ENCODE measurements around the gene CEP164.

The CEP164 gene

DNA sequence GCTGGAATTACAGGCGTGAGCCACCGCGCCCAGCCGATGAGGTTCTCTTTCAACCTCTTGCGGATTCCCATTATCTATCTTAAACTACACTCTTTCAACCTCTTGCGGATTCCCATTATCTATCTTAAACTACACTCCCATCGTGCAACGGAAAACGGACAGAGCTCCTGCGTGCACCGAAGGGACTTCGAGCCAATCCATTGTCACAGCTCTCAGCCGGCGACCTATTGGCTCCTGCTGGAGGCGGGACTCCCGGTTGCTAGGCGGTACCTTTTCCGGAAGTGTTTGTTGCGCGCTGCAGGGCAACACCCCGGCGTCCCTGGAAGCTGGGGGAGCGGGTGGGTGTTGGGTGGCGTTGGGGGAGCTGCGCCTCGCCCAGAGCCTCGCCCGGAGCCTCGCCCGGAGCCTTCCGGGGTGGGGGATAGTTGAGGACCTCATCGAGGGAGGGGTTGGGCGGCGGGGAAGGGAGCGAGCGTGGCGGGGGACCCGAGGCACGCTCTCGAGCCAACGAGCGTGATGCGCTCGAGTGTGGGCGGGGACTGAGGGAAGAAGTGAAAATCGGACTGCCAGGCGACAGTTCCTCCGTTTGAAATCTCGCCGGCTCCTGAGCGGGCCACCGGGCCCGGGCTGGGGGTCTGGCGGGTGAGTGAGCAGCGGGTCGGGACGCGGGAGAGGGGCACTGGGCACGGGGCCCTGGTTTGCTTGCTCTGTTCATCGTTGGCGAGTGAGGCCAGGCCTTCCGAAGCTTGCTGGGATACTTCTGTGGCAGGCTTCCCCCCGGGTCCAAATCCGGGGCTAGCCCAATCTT lies at the start of gene CEP164:
CEP164 (plus strand) TSS at position 288 of the 808 bp plus-strand sequence. CDS start 10,733 bp downstream, outside the sequence.
- FAIRE-seq = peak; percentile 98

DNA sequence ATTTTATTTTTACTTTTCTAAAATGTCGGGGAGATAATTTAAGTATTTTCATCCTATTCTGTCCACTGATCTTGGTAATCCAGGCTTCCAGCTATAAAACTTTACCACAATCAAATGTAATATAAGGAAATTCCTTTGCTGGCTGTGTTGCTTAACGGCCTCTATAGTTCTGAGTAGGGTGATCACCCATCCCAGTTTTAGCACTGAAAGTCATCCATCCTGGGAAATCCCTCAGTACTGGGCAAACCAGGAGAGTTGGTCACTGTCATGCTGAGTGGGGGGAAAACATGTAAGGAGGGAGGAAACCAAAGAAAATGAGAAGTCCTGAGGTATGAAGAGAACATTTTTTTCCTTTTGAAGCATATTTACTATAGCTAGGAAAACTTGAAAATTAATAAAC lies 49.3 kb upstream of the CEP164 start:
- no peak for FAIRE-seq

DNA sequence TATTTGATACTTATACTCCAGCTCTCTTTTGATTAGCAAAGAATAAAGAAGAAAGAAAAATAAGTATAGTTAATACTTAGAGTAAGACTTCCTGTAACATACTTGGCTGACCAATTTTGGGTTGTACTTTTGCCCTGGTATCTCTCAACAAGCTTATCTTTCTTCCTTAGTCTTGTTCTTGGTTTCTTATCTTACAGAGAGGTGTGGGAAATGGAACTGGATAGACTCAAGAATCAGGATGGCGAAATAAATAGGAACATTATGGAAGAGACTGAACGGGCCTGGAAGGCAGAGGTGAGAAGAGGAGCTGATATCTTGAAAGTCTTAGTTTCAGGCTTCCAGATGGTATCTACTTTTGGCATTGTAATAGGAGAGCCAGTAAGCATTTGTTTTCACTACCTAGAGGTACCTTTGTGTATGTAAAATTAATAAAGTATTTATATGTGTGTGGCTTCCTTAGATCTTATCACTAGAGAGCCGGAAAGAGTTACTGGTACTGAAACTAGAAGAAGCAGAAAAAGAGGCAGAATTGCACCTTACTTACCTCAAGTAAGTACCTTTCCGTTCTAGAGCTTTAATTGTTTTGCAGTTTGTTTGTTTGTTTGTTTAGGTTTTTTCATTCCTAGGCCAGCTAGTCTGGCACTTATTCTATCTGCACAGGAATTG lies 47.8 kb upstream of the CEP164 start:
- FAIRE-seq = no peak

DNA sequence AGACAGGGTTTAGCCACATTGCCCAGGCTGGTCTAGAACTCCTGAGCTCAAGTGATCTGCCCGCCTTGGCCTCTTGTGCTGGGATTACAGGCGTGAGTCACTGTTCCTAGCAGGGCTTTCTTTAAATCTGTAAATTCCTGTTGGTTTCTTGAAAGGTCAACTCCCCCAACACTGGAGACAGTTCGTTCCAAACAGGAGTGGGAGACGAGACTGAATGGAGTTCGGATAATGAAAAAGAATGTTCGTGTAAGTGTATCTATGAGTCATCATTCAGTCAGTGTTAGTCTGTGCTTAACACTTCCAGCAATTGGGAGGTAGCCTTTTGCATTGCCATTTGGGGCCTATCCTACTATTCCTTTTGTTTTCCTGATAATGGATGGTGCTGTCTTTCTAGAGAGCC lies 46.5 kb upstream of the CEP164 start:
- FAIRE-seq = no peak

DNA sequence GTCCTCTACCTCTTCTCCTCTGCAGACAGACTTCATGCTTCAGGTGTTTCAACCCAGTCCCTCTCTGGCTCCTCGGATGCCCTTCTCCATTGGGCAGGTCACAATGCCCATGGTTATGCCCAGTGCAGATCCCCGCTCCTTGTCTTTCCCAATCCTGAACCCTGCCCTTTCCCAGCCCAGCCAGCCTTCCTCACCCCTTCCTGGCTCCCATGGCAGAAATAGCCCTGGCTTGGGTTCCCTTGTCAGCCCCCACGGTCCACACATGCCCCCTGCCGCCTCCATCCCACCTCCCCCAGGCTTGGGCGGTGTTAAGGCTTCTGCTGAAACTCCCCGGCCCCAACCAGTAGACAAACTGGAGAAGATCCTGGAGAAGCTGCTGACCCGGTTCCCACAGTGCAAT lies 45.8 kb upstream of the CEP164 start:
- no peak for FAIRE-seq

DNA sequence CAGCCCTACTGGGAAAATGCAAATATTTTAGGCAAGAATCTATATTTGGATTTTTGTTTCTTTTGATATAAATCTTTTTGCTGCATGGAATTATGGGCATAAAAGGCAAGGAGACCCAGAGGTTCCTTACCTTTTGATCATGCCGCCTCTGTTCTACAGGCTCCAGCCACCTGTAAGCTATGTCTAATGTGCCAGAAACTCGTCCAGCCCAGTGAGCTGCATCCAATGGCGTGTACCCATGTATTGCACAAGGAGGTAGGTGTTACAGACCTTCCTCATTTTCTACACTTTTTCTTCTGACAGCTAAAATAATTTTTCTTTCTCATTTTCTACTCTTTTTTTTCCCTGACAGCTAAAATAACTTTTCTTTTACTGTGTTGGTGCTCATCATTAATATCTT lies 44.7 kb upstream of the CEP164 start:
- FAIRE-seq = no peak

DNA sequence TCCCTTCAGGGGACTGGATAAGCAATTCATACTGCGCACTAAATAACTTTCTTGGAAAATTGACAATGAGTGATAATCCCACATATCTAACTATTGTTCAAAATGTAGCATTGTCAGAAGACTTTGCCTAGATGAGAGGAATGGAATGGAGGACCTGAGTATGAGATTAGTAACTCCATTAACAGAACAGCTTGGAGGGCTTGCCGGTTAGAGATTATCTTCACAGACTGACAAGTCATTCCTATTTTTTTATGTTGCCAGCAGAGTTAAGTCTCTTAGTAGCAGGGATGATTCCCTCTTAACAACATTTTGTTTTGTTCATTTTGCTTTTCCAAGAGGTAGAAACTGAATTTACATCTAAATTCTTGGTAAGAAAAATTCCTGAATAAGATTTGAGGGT lies 43.6 kb upstream of the CEP164 start:
- no peak for FAIRE-seq

DNA sequence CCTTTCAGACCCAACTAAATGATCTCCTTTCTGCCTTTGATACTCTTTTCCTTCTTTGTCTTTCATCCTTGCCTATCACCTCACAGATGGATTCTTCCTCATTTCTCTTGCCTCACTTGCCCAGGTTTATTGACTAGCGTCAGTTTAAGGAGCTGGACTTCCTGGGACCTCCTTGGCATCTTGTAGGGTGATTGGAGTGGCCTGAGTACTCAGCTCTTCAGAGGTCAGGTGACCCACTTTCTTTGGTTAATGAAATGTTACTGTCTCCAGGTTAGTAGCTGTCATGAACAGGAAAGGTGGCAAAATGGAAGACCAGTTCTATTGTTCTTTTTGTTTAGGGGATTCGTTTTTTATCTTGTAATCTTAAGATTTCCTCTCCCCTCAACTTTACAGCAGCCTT lies 41.1 kb upstream of the CEP164 start:
- FAIRE-seq = no peak

DNA sequence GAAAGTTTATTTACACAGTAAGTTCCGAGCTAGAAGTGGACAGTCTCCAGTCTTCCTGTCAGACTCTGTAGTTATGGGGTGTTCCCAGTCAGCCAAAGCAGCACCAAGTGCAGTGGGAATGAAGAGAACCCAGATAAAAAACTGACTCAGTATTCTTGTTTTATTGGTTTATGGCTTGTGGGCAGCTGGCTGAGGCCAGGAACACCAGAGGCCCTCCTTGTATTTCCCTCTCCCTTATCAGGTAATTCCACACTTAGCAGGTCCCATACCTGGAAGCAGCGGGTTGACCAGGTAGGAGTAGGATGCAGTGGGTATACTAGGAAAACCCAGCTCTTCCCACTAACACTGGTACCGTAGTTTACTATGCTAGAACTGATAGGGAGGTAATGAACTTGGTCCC lies 40.0 kb upstream of the CEP164 start:
- FAIRE-seq = no peak

DNA sequence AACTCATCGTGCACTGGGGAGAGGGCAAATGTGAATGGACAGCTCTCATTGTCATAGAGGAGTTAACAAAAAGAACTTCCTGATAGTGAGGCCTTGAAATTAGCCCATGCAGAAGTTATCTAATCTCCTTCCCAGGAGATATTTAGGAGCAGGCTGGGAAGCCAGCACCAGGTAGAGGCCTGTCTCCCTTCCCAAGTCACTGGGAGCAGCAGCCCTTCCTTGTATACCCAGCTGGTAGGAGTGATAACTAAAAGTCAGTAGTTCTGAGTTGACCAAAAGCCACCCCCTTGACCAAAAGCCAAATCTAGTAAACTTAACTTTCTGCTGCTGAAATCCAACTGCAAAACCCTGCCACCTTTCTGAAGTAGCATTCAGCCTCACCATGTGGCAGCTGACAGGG lies 37.9 kb upstream of the CEP164 start:
- no peak for FAIRE-seq

DNA sequence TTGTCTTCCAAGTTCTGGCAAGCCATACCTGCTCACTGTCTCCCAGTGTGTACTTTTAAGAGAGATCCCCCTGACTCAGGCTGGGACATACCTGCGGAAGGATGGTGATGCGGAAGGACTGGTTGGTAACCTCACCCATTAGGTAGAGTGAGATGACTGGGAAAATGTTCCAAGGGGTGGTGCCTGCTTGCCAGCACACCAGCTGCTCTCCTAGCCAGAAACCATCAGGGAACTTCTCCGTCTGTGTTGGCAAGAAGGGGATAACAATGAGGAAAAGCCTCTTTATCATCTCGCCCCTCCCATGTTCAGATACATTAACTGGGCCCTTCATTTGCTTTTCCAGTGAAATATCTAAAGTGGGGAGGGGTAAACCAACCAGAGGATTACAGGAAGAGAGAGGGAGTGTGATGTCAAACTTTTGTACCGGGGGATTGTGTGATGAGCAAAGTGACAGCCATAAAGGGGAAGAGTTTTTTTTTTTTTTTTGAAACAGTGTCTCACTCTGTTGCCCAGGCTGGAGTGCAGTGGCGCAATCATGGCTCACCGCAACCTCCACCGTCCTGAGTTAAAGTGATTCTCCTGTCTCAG lies 36.8 kb upstream of the CEP164 start, which contains the start of gene BACE1-AS:
BACE1-AS (plus strand) TSS at position 538 of the 588 bp plus-strand sequence.
- no peak for FAIRE-seq

DNA sequence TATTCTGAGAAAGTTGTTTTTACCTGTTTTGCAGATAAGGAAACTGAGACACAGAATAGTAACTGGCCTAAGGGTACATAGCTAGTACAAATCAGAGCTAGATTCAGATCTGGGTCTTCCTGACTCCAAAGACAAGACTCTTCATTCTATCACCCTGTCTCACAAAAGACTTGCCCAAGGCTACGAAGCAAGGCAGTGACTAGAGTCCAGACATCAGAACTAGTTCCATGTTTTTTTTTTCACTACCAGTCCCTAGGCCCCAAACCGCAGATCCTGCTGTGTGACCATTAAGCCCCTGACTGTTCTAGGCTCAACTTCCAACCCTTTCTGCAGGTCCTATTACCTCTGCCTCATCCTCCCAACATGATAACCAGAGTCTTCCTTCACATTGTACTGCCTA lies 35.0 kb upstream of the CEP164 start:
- FAIRE-seq = no peak

DNA sequence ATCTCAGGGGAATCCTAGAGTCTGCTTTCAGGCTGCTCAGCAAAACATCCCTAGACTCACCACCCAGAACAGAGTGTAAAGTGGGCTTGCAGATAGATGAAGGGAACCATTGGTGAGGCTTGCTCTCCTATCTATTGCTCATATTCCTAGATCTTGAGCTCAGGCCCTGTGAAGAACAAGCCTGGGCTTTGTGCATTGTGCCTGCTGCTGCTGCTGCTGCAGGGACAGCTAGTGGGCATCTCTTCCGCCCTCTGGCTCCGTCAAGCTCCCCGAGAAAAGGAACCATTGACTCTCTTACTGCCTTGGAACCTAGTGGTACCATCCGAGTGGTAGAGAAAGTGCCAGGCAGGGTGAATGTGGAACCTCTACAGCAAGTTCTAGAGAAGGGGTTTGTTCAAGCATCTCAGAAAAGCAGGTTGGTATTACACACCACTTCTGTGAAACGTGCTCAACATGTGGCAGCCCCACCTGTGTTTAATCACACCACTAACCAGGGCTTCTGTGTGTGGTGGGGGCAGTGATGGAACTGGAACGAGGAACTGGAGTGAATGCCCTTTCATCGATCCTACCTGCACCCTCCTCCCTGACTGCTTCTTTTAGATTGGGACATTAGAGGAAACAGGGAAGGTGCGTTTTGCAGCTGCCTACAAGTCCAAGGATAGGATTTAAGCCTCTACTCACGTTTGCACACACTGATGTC lies 32.1 kb upstream of the CEP164 start:
- FAIRE-seq = no peak

DNA sequence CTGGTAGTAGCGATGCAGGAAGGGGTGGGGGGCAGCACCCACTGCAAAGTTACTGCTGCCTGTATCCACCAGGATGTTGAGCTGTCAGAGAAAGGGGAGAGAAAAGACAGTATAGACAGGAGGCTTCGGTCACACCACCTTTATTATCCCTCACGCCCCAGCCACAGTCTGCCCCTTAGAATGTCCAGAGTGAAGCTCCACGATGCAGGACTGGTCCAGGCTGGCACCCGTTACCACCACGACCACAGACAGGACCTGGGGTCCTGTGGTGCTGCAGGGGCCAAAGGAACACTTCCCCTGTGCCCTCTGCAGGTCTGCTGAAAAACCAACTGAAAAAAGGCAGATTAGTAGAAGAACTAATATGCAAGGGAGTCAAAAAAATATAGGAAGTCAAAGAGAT lies 30.8 kb upstream of the CEP164 start:
- no peak for FAIRE-seq

DNA sequence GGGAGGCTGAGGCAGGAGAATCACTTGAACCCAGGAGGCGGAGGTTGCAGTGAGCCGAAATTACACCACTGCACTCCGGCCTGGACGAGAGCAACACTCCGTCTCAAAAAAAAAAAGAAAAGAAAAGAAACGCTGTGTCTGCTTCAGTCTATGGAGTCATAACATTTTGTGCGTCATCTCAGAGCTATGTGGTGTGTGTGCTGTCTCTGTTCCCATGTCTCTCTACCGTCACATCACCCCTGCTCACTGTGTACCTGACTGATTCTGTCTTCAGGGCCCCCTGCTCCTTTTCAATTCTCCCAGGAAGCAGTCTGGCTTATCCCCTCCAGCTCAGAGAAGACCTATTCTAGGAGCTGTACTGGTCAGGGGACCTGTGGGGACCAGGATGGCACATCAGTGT lies 29.5 kb upstream of the CEP164 start:
- FAIRE-seq = no peak

DNA sequence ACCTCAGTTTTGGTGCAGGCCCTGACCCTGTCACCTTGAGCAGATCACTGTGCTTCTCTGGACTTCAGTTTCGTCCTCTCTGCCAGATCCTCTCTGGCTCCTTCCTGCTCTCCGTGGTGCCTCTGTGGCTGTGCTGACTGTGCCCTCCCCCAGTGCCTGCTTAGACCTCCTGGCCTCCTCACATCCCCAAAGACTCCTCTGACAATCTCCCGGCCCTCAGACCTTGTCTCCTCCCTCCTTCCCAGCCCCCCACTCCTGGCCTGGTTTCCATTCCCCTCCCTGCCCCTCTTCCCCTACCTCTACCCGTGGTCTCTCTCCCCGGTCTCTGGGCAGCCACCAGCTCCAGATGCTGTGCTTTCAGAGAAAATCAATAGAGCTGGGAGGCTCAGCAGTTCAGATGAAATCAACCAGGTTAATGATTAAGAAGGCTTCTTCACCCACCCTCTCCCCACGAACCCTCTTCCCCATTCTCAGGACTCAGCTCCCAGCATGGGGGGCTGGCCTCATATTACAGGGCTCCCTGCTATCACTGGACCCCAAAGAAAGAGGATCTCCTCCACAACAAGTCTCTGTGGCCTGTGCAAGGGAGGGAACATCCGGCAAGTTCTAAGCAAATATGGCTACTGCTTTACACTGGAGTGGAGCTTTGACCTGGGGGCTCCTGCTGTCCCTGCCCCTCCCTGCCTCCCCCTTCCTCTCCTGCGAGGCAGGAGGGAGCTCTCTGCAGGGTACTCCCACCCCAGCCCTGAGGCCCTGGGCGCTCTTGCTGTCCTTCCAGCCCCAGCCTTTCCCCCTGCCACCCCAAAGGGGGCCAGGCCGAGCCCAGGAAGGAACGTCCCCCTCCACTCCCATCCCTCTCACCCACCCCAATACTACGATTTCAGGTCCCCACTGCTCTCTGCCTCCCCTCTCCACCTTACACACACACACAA lies 28.0 kb upstream of the CEP164 start:
- no peak for FAIRE-seq

DNA sequence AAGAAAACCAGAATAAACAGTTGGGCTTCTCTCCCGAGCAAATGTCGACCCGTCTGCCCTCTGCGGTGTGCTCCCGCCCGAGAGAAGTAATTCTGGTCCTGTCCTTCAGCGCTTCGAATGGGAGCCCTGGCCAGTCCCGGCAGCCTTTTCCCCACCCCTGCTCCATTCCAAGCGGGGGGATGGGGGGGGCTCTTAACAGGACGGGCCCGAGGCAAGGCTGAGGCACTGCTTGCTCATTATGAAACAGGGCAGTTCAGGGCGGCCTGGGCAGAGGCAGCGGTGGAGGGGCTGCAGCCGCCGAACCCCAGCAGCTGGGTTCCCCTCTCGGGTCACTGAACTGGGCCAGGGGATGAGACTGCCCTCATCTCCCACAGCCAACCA lies 27.4 kb upstream of the CEP164 start:
- FAIRE-seq = no peak

DNA sequence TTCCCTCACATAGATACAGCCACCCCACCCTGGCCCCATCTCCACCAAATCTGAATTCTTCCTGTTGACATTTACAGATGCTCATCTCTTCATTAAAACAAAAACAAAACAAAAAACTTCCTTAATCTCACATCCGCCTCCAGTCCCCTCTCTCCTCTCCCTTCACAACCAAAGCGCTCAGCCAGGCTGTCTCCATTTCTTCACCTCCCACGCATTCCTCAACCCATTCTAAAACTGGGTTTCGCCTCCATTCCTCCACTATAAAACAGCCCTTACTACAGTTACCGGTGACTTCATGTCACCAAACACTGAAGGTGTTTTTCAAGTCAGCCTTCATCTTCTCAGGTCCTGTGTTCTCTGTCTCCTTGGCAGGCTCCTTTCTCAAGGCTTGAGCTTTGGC lies 26.9 kb upstream of the CEP164 start:
- FAIRE-seq = no peak

DNA sequence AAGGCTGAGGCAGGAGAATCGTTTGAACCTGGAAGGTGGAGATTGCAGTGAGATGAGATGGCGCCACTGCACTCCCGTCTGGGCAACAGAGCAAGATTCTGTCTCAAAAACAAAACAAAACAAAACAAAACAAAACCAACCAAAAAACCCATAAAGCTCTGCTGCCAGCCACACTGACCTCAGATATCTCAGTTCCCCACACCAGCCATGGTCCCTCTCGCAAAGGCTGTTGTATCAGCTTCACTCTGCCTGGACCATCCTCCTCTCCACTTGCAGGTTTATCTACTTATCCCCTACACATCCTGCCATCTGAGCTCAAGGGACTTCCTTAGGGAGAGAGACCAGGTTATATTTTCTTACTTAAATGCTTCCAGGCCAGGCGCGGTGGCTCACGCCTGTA lies 25.4 kb upstream of the CEP164 start:
- no peak for FAIRE-seq

DNA sequence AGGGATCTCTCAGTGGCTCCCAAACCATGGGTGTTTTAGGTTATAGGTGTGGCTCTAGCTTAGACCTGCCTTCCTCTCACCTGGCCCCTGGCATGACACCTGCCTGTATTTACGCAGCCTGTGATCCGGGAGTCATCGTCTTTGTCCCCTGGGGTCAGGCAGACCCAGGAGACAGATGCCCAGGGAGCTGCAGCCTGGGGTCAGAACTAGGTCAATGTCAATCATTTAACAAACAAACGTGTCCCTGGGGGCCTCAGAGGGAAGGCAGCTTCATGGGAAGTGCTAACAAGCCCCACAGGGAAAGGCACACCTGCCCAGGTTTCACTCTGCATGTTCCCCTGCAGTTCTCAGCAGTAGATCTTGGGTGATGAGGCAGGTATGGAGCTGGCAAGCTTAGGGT lies 24.6 kb upstream of the CEP164 start:
- no peak for FAIRE-seq

DNA sequence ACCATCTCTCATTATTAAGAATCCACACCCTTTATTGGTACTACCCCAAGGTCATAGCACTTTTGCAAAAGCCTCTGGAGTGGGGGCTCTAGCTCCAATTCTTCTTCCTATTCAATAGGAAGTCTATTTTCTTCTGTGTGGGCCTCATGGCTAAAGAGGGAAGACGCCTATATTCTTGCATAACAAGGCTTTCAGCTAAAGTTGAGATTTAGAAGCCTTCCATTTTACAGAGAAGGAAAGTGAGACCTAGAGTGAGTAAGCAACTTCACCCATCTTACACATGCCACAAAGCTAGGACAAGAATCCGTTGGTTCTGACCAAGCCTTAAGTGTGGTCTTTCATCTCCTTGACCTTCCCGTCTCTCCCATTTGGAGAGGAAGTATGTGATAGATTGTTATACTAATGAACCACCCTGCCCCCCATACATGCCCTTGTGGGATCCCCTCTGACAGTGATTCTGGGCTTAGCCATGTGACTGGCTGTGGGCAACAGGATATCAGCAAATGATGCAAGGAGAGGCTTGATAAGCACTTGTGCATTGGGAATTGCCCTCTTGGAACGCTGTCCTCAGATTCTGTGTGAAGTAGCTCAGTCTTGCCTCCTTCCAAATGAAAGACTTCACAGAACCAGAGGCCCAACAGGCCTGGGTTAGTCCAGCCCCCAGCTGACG lies 23.9 kb upstream of the CEP164 start:
- FAIRE-seq = no peak

DNA sequence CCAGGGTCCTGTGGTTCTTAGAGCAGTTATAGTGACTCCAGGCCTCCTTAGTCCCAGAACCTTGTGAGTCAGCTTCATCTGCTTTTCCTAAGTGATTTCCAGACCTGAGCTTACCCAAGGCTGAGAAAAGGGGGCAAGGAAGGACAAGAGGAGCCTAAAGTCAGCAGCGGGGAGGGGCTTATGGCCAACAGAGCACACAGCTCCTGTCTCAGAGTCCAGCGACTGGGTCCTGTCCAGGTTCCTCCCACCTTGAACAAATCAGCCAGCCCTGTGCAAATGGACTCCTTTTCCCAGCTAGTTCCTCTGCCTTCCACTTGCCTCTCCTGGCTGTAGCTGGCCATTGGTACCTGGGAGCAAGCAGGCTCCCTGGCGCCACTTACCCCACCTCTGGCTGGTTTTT lies 22.5 kb upstream of the CEP164 start:
- FAIRE-seq = no peak
